HT1080 (cell line): ENCODE results near the gene MLST8. TPM values are rescaled to one million over a fixed set of nuclear protein-coding genes. Genes with fewer than 3 reads are reported as not detected.
"Not testable (repeated sequence)": the region's sequence is repeated elsewhere in the genome, so short reads cannot be mapped to it uniquely, and the experiment has no call there.

Experiments used
- DNase-seq: peaks from one replicate; pipeline ENCODE4 v3.0.0-alpha.2; 2015; ENCODE audit warnings: low read depth
- total RNA-seq: library from RNA; depleted of rRNA; stranded (reverse); fragments of >200 nt; shearing (Covaris generic); gene quantifications from 2 replicates; pipeline ENCODE4 v1.2.3, GENCODE V29; 2014; rRNA removed

The MLST8 gene
- total RNA-seq, 1 experiment from 2014 or later, result 69.1 TPM

DNA sequence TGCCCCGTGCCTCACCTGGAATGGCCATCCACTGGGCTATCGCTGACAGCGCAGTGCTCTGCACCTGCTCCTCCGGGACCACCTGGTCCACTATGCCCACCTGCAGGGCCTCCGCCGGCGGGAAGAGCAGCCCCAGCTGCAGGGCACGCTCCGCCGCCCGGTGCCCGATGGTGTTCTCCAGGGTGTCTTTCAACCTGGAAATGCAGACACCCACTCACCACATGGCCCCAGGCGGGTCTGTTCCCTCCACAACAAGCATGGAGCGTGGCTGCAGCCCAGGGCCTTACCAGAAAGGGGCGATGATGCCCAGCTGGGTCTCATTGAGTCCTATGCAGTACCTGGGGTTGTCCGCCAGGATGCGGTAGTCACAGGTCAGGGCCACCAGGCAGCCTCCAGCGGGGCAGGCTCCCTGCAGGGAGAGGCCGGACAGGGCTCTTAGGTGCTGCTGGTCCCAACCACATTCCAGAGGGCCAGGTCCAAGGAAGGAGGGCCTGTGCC lies 37.8 kb downstream of the MLST8 start:
- no peak for DNase-seq

DNA sequence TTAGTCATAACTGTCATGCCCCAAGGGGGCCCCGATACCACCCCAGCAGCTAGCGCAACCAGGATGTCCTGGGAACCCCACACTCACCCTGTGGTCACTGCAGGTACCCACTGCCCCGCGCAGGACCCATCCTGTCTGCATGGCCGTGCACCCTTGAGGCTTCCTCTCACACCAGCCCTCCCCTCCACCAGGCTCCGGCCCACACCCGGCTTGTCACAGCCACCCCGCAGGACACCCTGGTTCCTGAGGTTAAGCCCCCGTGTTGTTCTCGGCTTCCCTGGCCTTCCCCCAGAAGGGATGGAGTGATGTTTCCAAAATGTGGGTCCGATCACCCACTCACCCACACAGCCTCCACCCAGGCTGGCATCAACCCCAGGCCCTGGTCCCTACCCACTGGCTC lies 38.5 kb downstream of the MLST8 start:
- DNase-seq, result no peak

DNA sequence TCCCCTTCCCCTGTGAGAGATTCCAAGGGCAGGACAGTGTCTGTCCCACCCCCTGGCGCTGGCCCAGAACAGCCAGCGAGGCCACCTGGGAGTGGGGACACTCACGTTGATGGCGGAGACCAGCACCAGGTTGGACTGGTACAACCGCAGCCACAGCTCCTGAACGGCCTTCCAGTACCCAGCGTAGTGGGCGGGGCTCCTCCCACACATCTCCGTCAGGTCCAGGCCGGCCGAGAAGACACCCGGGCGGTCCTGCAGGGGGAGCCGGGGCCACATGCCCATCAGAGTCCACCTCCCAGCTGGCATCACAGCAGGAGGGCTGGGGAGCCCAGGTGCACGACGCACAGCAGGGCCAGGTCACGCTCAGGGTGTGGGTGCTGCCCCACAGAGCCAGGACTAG lies 39.0 kb downstream of the MLST8 start:
- DNase-seq, result no peak

DNA sequence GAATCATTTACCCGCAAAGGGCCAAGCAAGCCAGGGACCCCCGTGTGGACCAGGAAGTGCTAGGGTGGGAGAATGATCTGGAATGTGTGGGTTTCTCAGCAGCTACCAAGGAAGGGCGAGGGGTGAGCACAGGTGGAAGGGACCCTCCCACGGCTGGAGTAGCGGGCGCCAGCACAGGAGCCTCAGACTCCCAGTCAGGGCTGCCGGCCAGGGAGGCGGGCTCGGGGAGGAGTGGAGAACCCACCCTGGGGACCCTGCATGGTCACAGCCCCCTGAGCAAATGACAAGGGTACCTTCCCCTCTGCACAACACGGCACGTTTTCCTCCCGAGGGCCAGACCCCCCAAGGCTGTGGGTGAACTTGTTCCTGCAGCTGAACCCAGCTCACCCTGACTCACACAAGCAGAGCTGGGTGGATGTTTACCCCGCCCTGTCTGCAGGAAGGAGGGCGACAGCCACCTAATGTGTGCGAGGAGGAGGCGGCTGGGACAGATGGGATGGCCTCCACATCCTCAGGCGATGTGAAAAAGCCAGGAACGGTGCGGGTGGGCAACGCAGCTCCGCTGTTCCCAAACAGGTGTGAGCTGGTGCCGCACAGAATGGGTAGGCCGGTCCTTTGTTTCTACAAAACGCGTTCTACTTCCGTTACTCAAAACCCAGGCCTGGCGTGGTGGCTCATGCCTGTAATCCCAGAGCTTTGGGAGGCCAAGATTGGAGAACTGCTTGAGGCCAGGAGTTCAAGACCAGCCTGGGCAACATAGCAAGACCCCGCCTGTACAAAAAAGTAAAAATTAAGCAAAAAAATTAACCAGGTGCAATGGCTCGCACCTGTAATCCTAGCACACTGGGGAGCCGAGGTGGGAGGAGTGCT lies 39.9 kb downstream of the MLST8 start:
- DNase-seq, result no peak

DNA sequence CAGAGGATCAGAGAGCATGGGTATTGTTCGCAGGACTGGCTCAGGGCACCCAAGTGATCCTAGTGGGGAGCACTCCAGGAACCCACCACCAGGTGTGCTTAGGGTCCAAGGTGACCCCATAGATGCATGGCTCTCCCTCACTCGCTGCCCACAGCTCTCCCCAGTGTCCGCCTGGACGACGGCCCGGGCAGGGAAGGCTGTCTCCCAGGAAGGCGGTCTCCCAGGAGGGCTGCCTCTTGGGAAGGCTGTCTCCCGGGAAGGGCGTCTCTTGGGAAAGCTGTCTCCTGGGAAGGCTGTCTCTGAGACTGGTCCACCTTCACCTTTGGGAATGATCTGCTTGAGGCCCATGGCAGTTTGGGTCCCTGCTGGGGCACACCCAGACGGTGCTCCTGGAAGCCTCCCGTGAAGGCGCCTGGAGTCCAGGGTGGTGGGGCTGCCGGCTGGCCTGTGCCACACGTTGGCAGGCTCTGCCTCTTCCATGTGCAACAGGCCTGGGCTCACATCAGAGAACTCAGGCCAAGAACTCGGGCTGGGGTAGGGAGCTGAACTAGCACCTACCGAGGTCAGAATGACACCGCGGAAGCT lies 41.1 kb downstream of the MLST8 start:
- no peak for DNase-seq

DNA sequence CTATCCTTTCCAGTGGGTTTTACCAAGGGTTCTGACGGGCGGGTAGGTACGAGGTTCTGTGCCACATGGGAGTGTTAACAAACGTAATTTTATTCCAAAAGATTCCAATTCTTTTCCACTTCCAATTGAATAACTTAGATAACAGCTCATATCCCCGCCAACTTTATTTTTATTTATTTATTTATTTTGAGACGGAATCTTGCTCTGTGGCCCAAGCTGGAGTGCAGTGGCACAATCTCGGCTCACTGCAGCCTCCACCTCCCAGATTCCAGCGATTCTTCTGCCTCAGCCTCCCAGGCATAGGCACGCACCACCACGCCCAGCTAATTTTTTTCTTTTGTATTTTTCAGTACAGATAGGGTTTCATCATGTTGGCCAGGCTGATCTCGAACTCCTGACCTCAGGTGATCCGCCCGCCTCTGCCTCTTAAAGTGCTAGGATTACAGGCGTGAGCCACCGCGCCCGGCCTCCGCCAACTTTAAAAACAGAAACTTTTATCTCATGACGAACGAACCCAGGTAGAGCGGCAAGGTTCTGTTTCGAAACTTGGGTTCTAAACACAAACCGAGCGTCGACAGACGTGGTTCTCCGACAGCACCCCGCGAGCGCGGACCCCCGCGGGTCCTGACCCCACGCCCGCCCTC lies 45.5 kb downstream of the MLST8 start:
- peak; percentile 55 for DNase-seq

DNA sequence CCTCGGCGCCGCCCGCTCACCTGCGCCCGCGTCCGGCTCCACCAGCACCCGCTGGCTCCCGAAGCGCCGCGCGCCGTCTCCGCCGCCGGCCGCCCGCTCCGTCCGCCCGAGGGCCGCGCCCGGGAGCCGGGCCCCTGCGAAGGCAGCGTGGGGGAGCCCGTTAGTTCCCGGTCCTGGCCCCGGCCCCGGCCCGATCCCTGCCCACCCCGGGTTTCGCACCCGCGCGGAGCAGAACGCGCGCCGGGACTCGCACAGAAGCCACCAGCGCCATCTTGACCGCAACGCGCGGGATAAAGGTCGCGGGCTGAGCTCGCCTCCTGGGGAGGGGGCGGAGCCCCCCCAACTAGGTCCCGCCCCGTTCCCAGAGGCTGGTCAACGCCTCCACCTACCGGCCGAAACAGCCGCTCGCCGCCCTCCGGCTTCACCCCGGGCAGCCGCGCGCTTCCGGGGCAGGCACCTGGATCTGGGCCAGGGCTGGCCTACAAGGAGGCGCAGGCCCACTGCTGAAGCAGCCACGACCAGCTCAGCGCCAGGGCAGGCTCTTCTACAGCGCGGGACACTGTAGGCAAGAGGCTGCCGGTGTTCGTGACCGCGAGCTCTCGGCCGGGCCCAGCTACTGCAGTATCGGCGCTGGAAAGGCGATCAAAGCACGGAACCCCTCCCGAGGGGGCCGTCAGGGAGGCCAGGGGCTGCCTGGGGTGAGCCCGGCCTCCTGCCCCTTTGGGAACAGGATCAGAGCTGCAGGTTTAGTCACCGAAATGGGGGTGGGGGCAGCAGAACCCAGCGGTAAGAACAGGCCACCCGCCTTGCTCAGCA lies 46.2 kb downstream of the MLST8 start, which contains the start of gene ECI1:
Gene ECI1, minus strand, starts transcription at position 292 of the 816 bp plus-strand sequence. Its CDS starts 21 bp downstream, at position 271.
- peak; percentile 96 for DNase-seq

DNA sequence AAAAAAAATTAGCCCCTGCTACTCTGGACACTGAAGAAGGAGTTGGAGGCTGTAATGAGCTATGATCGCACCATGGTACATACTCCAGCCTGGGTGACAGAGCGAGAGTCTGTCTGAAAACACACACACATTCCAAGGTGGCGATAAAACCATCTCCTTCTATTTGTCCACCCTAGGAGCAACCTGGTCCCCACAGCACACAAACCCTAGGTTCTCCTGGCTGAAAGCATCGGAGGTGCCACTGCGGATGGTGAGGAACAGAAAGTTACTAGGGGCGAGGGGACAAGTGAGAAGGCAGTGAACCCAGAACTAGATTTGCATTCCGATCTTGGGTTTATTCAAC lies 47.5 kb downstream of the MLST8 start:
- no peak for DNase-seq

DNA sequence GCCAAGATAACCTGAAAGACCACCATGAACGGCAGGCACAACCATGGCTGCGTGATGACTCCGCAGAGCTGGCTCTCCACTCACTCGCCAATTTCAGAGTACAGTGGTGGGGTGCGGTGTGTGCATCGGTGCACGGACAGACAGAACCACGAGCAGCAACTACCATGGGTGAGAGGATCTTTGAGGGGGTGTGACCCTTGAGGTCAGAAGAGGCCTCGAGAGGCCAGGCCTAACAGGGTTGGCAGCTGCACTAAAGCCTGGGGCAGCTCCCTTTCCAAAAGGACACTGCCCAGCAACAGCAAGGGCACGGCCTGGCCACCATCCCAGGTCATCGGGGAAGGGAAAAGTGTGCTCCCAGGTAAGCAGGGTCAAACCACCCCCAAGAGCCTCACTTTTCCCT lies 48.0 kb downstream of the MLST8 start:
- DNase-seq, result no peak

DNA sequence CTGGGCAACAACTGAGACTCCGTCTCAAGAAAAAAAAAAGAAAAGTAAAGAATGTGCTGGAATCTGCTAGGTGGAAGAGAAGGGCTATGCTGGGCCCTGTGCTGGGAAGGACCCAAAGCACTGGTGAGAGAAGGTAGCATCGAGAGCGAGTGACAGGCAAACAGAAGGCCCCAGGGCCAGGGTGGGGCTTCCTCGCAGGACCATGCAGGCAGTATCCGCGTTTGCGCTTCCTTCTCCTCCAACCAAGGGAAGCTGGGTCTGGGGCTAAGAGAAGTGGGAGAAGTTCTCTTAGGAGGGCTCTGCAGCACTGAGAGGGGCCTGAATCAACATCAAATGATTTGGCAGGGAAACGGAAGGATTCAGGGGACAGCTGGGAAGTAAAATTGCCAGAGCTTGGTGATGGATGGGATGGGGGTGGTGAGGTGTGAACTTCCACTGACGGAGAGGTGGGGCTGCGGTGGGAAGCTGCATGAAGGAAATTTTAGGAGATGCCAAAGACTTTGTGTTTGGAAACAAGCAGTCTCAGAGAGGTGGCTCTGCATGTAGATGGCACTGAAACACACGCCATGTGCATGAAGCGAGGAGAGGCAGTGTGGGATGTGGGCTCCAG lies 51.4 kb downstream of the MLST8 start:
- DNase-seq, result no peak

DNA sequence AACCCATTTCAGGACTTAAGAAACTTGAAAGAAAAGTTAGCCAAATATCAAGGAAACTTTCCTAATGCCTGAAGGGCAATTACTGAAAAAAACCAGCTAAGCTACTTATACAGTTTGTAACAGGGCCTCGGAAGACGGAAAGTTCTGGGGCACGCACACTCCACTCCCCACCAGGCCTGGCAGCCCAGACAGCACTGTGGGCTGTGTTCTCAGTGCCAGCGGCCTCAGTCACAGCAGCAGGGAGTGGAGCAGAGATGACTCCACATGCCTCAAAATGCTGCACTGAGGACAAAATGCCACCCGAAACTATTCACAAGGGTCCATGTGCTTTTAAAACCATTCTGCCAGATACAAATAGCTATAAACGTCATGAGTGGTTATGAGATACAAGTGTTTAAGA lies 52.5 kb downstream of the MLST8 start:
- no peak for DNase-seq

DNA sequence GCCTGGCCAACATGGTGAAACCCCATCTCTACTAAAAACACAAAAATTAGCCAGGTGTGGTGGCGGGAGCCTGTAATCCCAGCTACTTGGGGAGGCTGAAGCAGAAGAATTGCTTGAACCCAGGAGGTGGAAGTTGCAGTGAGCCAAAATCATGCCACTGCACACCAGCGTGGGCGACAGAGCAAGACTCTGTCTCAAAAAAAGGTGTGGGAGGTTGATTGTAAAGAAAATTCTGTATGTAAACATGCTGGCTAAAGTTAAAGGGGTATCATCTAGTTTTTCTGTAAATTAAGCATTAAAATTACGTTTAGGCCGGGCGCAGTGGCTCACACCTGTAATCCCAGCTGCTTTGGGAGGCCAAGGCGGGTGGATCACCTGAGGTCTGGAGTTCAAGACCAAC lies 53.3 kb downstream of the MLST8 start:
- not testable (repeated sequence) for DNase-seq

Other genes starting within 250 kb of the MLST8 start
- 559 and 621 TPM in 2 replicates for gene NDUFB10, start 245.9 kb upstream of the MLST8 start, total RNA-seq
- 5,088 and 5,569 TPM in 2 replicates for gene RPS2, start 240.6 kb upstream of the MLST8 start, total RNA-seq
- gene RNF151, start 238.6 kb upstream of the MLST8 start, total RNA-seq, result not detected in 2 replicates
- 47.8 and 53.4 TPM in 2 replicates for gene TBL3, start 233.4 kb upstream of the MLST8 start, total RNA-seq
- 0.43 TPM in 1 of 2 replicates, not detected in the other for gene NOXO1, start 224.0 kb upstream of the MLST8 start, total RNA-seq
- 75.7 and 85.5 TPM in 2 replicates for gene GFER, start 221.3 kb upstream of the MLST8 start, total RNA-seq
- 2.4 and 2.5 TPM in 2 replicates for gene SYNGR3, start 215.5 kb upstream of the MLST8 start, total RNA-seq
- 46.2 and 50.4 TPM in 2 replicates for gene ZNF598, start 195.6 kb upstream of the MLST8 start, total RNA-seq
- gene NPW, start 185.7 kb upstream of the MLST8 start, total RNA-seq, result 0.30 and 0.35 TPM in 2 replicates
- 118 and 158 TPM in 2 replicates for gene NHERF2, start 178.6 kb upstream of the MLST8 start, total RNA-seq
- gene NTHL1, start 157.6 kb upstream of the MLST8 start, total RNA-seq, result 61.5 and 90.5 TPM in 2 replicates
- 50.2 and 59.6 TPM in 2 replicates for gene TSC2, start 157.5 kb upstream of the MLST8 start, total RNA-seq
- gene PKD1, start 69.6 kb upstream of the MLST8 start, total RNA-seq, result 55.1 and 58.6 TPM in 2 replicates
- gene RAB26, start 56.8 kb upstream of the MLST8 start, total RNA-seq, result 9.5 and 13.4 TPM in 2 replicates
- gene TRAF7, start 49.7 kb upstream of the MLST8 start, total RNA-seq, result 122 and 138 TPM in 2 replicates
- 0.10 and 1.2 TPM in 2 replicates for gene CASKIN1, start 8.8 kb upstream of the MLST8 start, total RNA-seq
- 2.0 and 7.3 TPM in 2 replicates for gene BRICD5, start 5.4 kb downstream of the MLST8 start, total RNA-seq
- gene PGP, start 9.4 kb downstream of the MLST8 start, total RNA-seq, result 40.0 and 50.1 TPM in 2 replicates
- gene E4F1, start 18.1 kb downstream of the MLST8 start, total RNA-seq, result 37.4 and 41.2 TPM in 2 replicates
- gene DNASE1L2, start 31.0 kb downstream of the MLST8 start, total RNA-seq, result 2.1 and 3.7 TPM in 2 replicates
- gene ECI1, start 46.1 kb downstream of the MLST8 start, total RNA-seq, result 32.5 and 40.0 TPM in 2 replicates
- 249 and 290 TPM in 2 replicates for gene RNPS1, start 62.7 kb downstream of the MLST8 start, total RNA-seq
- gene ABCA3, start 135.3 kb downstream of the MLST8 start, total RNA-seq, result 0.13 and 0.14 TPM in 2 replicates
- gene CCNF, start 224.0 kb downstream of the MLST8 start, total RNA-seq, result 60.6 and 64.7 TPM in 2 replicates